Stimulated activated CD4-positive, alpha-beta T cell treated with anti-CD3 and anti-CD28 coated beads, Interleukin-4, amount 100 ng/mL, for 48 hours (primary cell): Measurements from ENCODE around the gene MKNK1.
A peak's percentile ranks its signal among the peaks of the same experiment; 100 is the strongest.

Experiments
- DNase-seq, 2 donors: peaks; one replicate each; pipeline ENCODE4 v3.0.0-alpha.2; 2020; ENCODE audit warnings: low read depth in 2 of 2

MKNK1 gene

DNA sequence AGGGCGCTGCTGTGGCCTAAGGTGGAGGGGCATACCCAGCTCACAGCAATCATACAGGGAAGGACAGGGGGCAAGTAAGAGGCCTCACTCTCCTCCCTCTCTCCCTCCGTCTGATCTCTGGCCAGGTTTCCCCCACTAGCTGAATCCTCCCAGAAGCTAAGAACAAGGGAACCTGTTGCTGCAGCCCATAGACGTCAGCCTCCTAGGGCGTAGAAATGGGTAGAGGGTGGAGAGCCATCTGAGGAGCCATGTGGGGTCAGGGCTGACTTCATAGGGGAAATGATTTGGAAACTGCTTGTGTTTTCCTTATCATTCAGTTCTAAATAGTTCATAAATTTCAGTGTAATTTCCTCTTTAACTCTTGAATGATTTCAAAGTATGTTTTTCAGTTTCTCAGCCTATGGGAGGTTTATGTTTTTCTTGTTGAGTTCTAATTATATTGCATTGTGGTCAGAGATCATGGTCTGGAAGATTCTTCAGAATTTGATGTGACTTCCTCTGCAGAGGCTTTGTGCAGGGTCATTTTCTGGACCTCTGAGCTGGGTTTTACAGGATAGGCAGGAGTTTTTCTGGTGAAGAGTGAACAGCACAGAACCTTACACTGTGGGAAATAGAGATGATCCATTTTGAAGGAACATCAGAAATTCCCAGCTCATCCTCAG, 14.8 kb upstream of the MKNK1 start:
- DNase-seq = no peak

- no peak for DNase-seq
Observed at GRCh38 chr1:46617833-46618232, 13.8 kb upstream of the MKNK1 start.

- DNase-seq = no peak
Observed at GRCh38 chr1:46617108-46617800, 13.2 kb upstream of the MKNK1 start.

DNA sequence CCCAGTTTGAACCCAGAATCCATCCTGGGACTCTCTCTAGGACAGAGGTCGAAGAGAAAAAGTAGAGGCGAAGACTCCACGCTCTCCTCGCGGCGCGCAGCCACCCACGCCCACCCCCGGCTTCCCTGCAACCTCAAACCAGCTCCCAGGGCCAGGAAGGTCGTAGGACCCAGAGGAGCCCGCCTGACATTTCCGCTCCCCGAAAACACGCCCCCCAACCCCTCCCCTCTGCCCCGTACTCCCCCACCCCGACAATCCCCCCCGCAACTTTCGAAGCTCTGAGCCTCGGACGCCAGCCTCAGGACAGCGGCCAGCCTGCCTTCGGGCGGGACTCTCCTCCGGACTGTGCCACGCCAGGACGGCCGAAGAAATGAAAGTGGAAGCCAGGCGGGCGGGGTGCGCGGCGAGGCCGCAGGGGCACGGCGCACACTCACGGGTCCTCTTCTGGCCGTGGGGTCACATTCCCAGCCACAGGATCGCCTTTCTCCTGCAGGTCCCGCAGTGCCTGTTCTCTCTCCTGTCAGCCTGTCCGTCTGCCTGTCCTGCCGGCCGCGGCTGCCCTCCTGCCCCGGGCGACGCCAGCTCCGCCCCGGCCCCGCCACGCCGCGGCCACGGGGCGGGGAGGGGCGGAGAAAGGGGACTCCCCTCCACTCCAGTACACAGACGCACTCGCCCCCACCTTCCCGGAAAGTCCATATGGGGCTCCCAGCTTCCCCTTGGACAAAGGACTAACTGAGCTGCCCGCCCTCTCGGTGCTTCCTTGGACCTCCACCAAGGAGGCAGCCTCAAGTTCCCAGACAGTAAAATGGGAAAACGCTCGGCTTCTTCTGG, 12.4 kb upstream of the MKNK1 start, which contains the start of gene MOB3C:
Gene MOB3C (minus strand): TSS at position 535 of the 831 bp plus-strand sequence. CDS start 3,490 bp downstream, outside the sequence.
- DNase-seq = peak; percentile 46 to 58

GRCh38 chr1:46615735-46616134, 11.7 kb upstream of the MKNK1 start:
- DNase-seq = no peak

GRCh38 chr1:46615088-46615487, 11.0 kb upstream of the MKNK1 start:
- DNase-seq = no peak

GRCh38 chr1:46614604-46614984, 10.5 kb upstream of the MKNK1 start:
- no peak for DNase-seq

DNA sequence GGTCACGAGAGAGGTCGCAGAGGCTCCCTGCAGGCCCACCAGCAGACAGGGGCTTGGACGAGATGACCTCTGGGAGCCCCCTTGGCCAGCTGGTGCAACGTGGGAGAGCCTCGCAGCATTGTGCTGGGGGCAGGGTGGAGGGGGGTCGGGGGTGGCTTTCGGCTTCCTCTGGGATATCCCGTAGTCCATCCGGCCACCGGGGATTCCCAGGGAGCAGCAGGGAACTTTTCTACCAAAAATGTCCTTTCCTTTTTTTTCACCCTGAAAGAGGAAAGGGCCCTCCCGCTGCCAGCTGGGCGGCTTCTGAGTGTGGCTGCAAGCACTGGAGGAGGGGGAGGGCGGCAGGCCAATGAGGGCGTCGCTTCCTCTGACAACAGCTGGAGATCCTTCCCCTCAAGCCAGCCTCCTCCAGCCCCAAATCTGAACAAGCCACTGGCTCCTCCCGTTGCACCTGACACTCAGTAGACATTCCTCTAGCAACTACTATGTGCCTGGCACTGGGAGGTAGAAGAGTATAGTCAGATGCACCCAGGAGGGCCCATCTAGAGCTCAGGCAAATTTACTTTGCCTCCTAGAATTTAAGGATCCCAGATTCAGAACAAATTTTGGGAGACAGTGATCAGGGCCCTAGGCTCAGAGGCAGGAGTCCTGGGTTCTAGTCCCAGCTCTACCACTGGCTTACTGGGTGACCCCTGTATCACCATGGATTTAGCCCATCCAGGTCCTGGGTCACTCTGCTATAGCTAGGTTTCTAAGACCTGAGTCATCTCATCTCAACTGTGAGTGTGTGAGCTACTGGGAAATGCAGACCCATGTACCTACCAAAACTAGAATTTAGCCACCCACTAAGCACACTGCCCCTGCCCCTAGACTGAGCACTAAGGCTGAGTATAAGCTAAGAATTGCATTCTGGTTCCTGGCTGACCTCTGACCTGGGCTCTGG, 9.9 kb upstream of the MKNK1 start:
- peak in 1 of 2 donors; percentile 28 for DNase-seq

DNA sequence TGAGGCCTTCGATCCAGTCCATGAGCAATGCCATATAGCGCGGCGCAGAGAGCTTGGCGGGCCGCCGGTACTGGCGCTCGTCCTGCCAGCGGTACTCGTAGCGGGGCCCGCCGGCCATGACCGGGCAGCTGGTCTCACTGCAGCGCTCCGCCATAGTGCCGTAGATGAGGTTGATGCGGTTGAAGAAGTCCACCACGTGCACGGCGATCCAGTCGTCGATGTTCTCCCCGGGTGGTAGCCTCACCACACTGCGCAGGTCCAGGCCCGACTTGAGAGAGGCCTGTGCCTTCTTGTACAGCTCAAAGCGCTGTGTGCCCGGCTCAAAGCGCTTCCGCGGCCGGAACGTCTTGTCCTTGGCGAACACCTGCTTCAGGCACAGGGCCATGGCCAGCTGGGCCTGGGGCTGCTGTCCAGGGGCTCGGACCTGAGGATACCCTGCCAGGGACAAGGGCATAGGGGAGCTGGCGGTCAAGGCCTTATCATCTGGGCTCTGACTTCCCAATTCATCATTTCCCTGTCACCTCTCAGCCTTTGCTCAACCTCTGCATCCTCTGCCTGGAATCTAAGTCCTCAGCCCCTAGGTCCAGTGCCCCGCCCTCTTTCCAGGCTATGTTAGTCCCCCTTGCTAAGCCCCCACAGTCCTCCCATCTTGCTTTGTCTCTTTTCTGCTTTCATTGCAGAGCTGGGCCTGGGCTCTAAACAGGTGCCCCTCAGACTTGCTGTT, 9.0 kb upstream of the MKNK1 start:
- no peak for DNase-seq

DNA sequence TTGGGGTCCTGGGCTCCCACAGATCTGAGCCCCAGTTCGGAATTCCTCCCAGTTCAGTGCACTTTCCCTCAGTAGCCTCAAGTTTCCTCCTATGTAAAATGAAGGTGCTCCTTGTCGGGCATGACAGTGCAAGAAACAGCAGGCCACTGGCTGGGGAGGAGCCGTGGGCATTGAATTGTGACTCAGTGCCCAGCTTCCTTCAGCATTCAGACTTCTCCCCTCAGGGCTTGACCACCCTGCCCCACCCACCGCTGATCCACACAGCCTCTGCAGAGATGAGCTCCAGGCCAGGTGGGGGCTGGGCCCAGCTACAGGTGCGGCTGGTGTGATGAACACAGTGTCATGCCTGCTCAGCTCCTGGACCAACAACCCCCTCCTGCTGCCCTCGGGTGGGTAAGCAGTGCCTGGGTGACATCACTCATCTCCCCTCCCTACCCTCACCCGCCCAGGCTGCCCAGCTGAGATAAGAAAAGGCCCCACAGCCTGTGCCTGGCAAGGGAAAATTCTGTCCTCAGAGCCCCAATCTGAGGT, 7.7 kb upstream of the MKNK1 start:
- DNase-seq = no peak

DNA sequence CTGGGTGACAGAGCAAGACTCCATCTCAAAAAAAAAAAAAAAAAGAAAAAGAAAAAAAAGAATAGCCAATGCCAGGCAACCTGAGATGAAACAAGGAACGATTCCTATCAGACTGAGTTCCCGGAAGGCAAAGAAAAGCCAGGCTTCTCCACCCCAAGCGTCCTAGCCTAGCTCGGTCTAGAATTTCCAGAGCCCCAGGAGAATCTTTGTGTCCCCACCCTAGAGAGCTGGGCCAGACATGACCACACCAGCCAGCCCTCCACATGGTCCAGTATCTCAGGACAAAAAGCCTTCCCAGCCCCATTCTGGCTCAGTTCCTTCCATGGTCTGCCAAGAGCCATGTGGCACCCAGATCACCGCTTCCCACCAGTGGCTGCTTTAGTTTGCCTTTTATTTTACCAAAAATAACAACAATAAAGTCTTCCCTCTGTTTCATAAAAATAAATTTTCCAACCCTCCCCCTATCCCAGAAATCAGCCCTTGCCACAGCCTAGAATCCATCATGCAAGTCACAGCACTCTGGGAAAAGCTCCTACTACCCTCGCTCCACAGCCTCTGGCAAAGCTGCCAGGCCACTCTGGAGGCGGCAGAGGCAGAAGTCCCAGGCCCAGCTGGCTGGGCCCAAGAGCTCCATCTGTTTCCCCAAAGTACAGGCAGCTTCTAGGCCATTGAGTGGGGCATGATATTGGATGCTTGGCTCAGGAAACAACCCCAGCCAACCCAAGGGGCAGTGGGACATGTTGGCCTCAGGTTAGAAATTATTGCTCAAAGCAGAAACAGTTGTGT, 3.5 kb upstream of the MKNK1 start:
- no peak for DNase-seq

- no peak for DNase-seq
Observed at GRCh38 chr1:46606255-46606965, 2.3 kb upstream of the MKNK1 start.

DNA sequence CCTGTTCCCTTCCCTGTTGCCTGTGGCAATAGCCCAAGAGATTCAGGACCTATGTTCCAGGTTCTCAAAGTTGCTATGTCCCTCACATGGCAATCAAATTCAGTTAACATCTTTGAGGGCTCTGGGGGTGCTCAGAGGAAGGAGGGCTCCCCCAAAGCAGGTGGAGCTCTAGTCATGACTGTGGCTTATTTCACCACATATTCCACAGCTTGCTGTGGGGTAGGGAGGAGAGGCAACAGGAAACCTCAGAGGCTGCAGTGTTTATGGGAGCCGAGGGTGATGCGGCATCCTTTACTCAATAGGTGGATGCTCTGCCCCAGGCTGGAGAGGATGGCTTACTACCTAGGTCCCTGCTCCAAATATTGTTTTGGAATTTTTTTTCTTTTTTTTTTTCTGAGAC, 1.2 kb upstream of the MKNK1 start:
- no peak for DNase-seq

- no peak for DNase-seq
Observed at GRCh38 chr1:46603481-46603857, 599 bp downstream of the MKNK1 start.

DNA sequence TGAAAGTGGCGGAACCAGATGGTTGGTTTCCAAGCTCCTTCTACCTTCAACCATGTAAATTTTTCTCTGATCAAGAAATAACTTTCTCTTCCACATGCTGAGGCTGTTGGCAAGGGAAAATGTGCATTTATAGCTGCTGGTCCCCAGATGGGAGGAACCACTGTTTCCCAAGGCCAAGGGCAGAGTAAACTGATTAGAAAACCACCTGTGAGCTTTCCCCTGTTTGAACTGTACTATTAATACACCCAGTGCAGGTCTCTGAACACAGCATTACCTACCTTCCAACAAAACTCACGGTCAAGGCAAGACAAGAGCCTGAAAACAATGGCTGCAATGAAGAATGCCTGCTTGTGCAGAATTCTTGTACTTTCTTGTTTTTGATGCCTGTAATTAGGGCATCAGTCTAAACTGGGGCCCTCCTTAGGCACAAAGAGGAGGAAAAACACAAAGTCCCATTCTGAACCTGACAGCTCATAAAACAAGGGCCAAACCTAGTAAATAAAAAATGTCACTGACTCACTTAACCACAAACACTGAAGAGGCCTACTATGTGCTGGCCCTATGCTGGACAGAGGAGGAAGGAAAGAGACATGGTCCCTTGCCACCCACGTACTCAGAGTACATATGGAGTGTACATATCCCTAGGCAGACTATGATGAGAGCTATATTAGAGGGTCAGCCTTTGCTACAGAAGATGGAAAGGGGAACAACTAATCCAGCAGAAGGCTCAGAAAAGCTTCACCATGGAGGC, 2.6 kb downstream of the MKNK1 start:
- no peak for DNase-seq

DNA sequence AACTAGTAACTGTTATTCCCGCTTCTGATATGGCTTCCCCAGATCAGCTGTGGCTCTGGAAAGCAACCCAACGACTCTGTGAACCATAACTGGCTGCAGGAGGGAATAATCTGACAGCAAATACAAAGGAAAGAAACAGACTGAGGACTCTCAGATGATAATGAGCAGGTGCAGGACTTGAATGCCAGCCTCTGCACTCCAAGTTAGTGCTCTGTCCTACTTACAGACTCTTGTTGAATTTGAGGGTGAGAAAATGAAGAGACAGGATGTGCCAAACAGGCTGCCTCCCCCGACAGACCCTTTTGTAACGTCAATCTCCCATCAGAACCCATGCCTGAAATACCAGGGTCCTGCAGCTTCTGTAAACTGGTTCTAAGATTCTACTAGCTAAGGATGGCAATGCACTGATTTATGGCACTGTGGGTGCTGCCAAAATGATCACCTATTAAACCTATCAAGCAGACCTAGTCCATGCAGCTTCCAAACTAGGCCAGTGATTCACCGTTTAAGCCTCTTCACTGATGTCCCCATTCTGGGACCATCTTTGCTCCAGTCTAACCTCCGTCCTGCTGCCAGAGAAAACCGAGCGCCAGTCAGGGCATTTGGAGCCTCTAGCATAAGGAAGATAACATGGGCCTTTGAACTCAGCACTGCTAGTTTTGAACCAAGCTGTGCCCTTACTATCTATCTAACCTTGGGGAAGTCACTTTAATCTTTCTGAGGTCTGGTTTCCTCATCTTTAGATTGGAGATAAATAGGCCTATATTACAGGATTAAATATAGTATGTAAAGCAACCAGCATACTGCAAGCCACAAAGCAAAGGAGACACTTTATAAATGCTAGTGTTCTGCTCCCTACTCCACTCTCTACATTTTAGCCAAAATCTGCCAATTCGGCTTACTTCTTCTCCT, 4.8 kb downstream of the MKNK1 start:
- no peak for DNase-seq

- DNase-seq = no peak
Observed at GRCh38 chr1:46596846-46597245, 7.2 kb downstream of the MKNK1 start.
